Lung (tissue), 12 donors: Measurements from ENCODE around the gene IDE. TPM values are rescaled to one million over a fixed set of nuclear protein-coding genes. Genes with fewer than 3 reads are reported as not detected.

Experiments used
- ATAC-seq: fragments of 200-7000 bp; cut with Tn5 transposase; one replicate; pipeline ENCODE4 v1.9.1; 2020; ENCODE audit warnings: moderate number of reproducible peaks; ENCODE audit not compliant: insufficient read depth, low FRiP score
- DNase-seq, 3 donors: peaks; one replicate each; pipeline ENCODE4 v3.0.0-alpha.2; 2013 to 2017
- H3K27ac ChIP-seq, 2 donors: one replicate each; pipeline ENCODE4 v1.5.1; 2013; ENCODE audit warnings: mild to moderate bottlenecking in 2 of 2, moderate library complexity in 2 of 2, control low read depth in 1 of 2, inconsistent platforms in 1 of 2, low read depth in 1 of 2, low read length in 1 of 2
- H3K27me3 ChIP-seq, 3 donors: one replicate each; pipeline ENCODE4 v1.5.1; 2013; ENCODE audit warnings: low read length in 2 of 3; ENCODE audit not compliant: control insufficient read depth in 3 of 3, insufficient read depth in 3 of 3
- H3K36me3 ChIP-seq, 4 donors: one replicate each; pipeline ENCODE4 v1.5.1; 2013; ENCODE audit warnings: low read length in 4 of 4, mild to moderate bottlenecking in 1 of 4, moderate library complexity in 1 of 4; ENCODE audit not compliant: control insufficient read depth in 4 of 4, insufficient read depth in 4 of 4
- H3K4me1 ChIP-seq, 5 donors: one replicate each; pipeline ENCODE4 v1.5.1; 2013; ENCODE audit warnings: low read length in 5 of 5, mild to moderate bottlenecking in 2 of 5, moderate library complexity in 1 of 5; ENCODE audit not compliant: control insufficient read depth in 5 of 5, insufficient read depth in 5 of 5
- H3K4me3 ChIP-seq: one replicate; pipeline ENCODE4 v1.5.1; 2013; ENCODE audit warnings: mild to moderate bottlenecking, control low read depth, moderate library complexity
- H3K9ac ChIP-seq, 2 donors: one replicate each; pipeline ENCODE4 v1.5.1; 2013; ENCODE audit warnings: low read length in 2 of 2, control low read depth in 1 of 2; ENCODE audit not compliant: insufficient read depth in 1 of 2
- H3K9me3 ChIP-seq, 4 donors: one replicate each; pipeline ENCODE4 v1.5.1; 2013; ENCODE audit warnings: low read length in 3 of 4, mild to moderate bottlenecking in 1 of 4, moderate library complexity in 1 of 4; ENCODE audit not compliant: control insufficient read depth in 4 of 4, insufficient read depth in 3 of 4
- WGBS, 2 donors: extraction: QIAGEN DNeasy Blood & Tissue Kit; methylation state at CpG; one replicate each; pipeline ENCODE4 v1.1.7; 2013; 5-methylcytosine and 5-hydroxymethylcytosine counted together
- polyA plus RNA-seq, 2 donors: library from polyadenylated mRNA; stranded (reverse); fragments of 200-250 nt; gene quantifications; one replicate each; pipeline ENCODE4 v1.2.1, GENCODE V29; 2013
- total RNA-seq, 2 donors: library from RNA; depleted of rRNA in 1 of 2; stranded (reverse); fragments of >200 nt in 1 of 2; gene quantifications; one replicate each; pipeline ENCODE4 v1.2.1, GENCODE V29; 2014 to 2021
- TF ChIP-seq, protein P1 (sequence below): IDR thresholded peaks from 2 replicates; pipeline ENCODE4 v1.5.1; 2012; ENCODE audit warnings: mild to moderate bottlenecking; ENCODE audit errors: control extremely low read depth, extremely low read depth
- donor health status: control.
- donor health status: control.
- donor health status: Bipolar disorder and iron deficiency.
- donor health status: healthy.
- donor health status: DM: yes; HTN: yes; CAD: no.

Gene IDE
- total and polyA plus RNA-seq, 4 donors: 9.1 to 39.2 (median 21.0) TPM

DNA sequence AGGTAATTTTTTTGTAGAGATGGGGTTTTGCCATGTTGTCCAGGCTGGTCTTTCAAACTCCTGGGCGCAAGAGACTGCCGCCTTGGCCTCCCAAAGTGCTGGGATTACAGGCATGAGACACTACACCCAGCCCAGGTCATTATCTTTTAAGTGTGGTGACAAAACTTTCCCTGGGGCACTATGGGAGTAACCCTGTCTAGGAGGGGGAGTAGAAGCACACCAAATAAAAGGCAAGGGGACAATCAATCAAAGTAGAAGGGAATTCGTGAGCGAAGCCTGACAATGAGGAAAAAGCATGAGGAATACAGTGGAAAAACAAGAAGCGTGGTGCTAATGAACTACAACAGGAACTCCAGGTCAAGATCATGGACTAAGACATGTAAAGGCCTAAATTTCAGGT, 31.4 kb downstream of the IDE start:
- ATAC-seq (no peak), DNase-seq (no peak)
- Histone ChIP-seq H3K36me3 (peaks cover 0 to 5% (median 0%) of the 10 kb centered on the region in 4 donors), H3K9ac (no peak overlapping the region), H3K4me3 (no peak overlapping the region), H3K9me3 (no peaks in the 10 kb centered on the region), H3K27me3 (no peaks in the 10 kb centered on the region), H3K27ac (no peak overlapping the region), H3K4me1 (peaks cover 0 to 13% (median 0%) of the 10 kb centered on the region in 5 donors)
- TF ChIP-seq, protein P1, sequence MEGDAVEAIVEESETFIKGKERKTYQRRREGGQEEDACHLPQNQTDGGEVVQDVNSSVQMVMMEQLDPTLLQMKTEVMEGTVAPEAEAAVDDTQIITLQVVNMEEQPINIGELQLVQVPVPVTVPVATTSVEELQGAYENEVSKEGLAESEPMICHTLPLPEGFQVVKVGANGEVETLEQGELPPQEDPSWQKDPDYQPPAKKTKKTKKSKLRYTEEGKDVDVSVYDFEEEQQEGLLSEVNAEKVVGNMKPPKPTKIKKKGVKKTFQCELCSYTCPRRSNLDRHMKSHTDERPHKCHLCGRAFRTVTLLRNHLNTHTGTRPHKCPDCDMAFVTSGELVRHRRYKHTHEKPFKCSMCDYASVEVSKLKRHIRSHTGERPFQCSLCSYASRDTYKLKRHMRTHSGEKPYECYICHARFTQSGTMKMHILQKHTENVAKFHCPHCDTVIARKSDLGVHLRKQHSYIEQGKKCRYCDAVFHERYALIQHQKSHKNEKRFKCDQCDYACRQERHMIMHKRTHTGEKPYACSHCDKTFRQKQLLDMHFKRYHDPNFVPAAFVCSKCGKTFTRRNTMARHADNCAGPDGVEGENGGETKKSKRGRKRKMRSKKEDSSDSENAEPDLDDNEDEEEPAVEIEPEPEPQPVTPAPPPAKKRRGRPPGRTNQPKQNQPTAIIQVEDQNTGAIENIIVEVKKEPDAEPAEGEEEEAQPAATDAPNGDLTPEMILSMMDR: no peak
- WGBS, 2 donors: 97 to 99% methylated on average over 5 of the region's 5 CpGs

DNA sequence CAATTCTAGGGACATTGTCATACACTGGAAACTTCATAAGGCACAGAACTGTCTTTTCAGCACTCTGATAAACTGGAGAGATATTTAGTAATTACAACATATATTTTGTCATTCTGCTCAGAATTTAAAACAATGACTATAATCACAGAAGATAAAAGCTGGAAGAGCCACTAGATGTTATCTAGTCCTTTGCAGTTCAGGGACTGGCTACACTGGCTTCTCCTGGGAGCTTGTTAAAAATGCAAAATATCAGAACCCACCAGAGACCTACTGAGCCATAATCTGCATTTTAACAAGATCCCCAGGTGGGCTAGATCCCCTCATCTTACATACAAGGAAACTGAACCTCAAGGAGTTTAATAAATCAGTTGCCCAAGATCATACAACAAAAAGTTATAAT, 32.3 kb downstream of the IDE start:
- ATAC-seq (no peak), DNase-seq (no peak)
- H3K9me3 ChIP-seq: no peaks in the 10 kb centered on the region
- TF ChIP-seq, protein P1: no peak
- no peaks in the 10 kb centered on the region for H3K27me3 ChIP-seq
- H3K36me3 ChIP-seq: peaks cover 0 to 5% (median under 1%) of the 10 kb centered on the region in 4 donors
- H3K27ac ChIP-seq: no peak overlapping the region
- no peak overlapping the region for H3K4me3 ChIP-seq
- no peak overlapping the region for H3K9ac ChIP-seq
- H3K4me1 ChIP-seq: peaks cover 0 to 13% (median 0%) of the 10 kb centered on the region in 5 donors

DNA sequence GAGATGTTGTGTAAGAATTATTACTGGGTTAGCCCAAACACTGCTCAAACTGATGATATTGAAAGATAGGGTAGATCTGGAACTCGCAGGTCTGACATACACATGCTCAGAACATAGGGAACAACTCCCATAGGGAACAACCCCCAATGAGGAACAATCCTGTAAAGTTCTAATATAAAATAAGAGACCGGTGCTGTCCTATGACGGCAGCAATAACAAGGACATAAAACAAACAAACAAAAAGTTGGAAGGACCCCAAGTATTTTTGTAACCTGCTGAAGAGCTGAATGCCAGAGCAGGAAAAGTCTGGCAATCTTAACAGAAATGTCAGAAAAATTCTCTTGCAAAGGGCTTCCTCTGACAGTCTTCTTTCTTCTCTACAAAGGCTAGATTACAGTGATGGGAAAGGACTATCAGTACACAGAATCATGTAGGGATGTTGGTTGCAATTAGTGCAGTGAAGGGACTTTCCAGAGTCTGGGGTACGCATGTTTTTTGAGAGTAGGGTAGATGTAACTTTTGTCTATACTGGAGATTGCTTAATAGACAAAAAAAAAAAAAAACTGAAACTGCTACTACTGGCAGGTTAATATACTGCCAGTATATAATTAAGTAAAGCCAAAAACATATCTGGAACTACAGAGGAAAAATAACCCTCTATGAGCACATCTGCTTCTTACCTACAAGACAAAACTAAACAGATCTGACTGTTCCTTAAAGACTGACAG, 35.5 kb downstream of the IDE start:
- WGBS, 2 donors: 62 to 77% methylated on average over 4 of the region's 4 CpGs
- no peak for ATAC-seq
- no peak overlapping the region for H3K27ac ChIP-seq
- DNase-seq: peak in 1 of 3 donors; percentile 4
- no peak overlapping the region for H3K9ac ChIP-seq
- no peaks in the 10 kb centered on the region for H3K27me3 ChIP-seq
- no peaks in the 10 kb centered on the region for H3K9me3 ChIP-seq
- peaks cover 0 to 13% (median 0%) of the 10 kb centered on the region in 5 donors for H3K4me1 ChIP-seq
- TF ChIP-seq, protein P1: no peak
- H3K36me3 ChIP-seq: peaks cover 0 to 15% (median 7%) of the 10 kb centered on the region in 4 donors
- H3K4me3 ChIP-seq: no peak overlapping the region
